GM18499 (cell line): ENCODE results near the gene GMNC.

Experiments used
- ATAC-seq: cut with Tn5 transposase; IDR thresholded peaks from one replicate; pipeline ENCODE4 v1.9.1; 2021; ENCODE audit warnings: moderate number of reproducible peaks; ENCODE audit not compliant: insufficient read depth, unreplicated experiment

GMNC gene

GRCh38 chr3:190853464-190853863 lies 9.0 kb downstream of the GMNC start:
- no peak for ATAC-seq

- no peak for ATAC-seq
Measured at GRCh38 chr3:190849607-190850006, 12.9 kb downstream of the GMNC start.

- ATAC-seq, result no peak
Measured at GRCh38 chr3:190848870-190849269, 13.6 kb downstream of the GMNC start.

- no peak for ATAC-seq
Measured at GRCh38 chr3:190847436-190847835, 15.1 kb downstream of the GMNC start.

GRCh38 chr3:190840146-190840545 lies 22.3 kb downstream of the GMNC start:
- ATAC-seq, result no peak

- ATAC-seq, result no peak
Measured at GRCh38 chr3:190831225-190831624, 31.3 kb downstream of the GMNC start.

- ATAC-seq, result no peak
Measured at GRCh38 chr3:190830031-190830430, 32.5 kb downstream of the GMNC start.

GRCh38 chr3:190826018-190826417 lies 36.5 kb downstream of the GMNC start:
- ATAC-seq, result no peak

- no peak for ATAC-seq
Measured at GRCh38 chr3:190825386-190826016, 37.0 kb downstream of the GMNC start.

- ATAC-seq, result no peak
Measured at GRCh38 chr3:190811775-190812480, 50.6 kb downstream of the GMNC start.

- no peak for ATAC-seq
Measured at GRCh38 chr3:190810957-190811356, 51.5 kb downstream of the GMNC start.

GRCh38 chr3:190809351-190809750 lies 53.1 kb downstream of the GMNC start:
- ATAC-seq, result no peak

GRCh38 chr3:190807719-190808375 lies 54.6 kb downstream of the GMNC start:
- ATAC-seq, result no peak
